Loucy (cell line): ENCODE measurements around the gene PADI4.

Source experiments
- H2AFZ ChIP-seq: fragments of 200-600 bp; sonication (generic); 2 replicates; pipeline ENCODE4 v1.6.0; 2016; ENCODE audit warnings: antibody characterized with exemption, mild to moderate bottlenecking, low read length, moderate library complexity
- H3F3A ChIP-seq: fragments of 200-600 bp; 2 replicates; pipeline ENCODE4 v1.6.0; 2016; ENCODE audit warnings: antibody characterized with exemption, low read depth, mild to moderate bottlenecking
- H3K27me3 ChIP-seq: fragments of 200-600 bp; sonication (generic); 2 replicates; pipeline ENCODE4 v1.6.1; 2014; ENCODE audit warnings: low read length, mild to moderate bottlenecking; ENCODE audit not compliant: insufficient read depth, poor library complexity, severe bottlenecking
- H3K36me3 ChIP-seq: fragments of 200-600 bp; sonication (generic); 2 replicates; pipeline ENCODE4 v1.6.1; 2016; ENCODE audit warnings: low read length; ENCODE audit not compliant: insufficient read depth
- H3K4me1 ChIP-seq: fragments of 200-600 bp; sonication (generic); 2 replicates; pipeline ENCODE4 v1.5.1; 2014; ENCODE audit warnings: low read length, mild to moderate bottlenecking; ENCODE audit not compliant: insufficient read depth, poor library complexity, severe bottlenecking
- H3K4me2 ChIP-seq: fragments of 200-600 bp; sonication (generic); 2 replicates; pipeline ENCODE4 v1.6.0; 2014; ENCODE audit warnings: antibody characterized with exemption, low read length, low read depth, mild to moderate bottlenecking; ENCODE audit not compliant: poor library complexity, severe bottlenecking
- H3K4me3 ChIP-seq: fragments of 200-600 bp; sonication (generic); 2 replicates; pipeline ENCODE4 v1.5.1; 2014; ENCODE audit warnings: low read length, mild to moderate bottlenecking, mixed read lengths; ENCODE audit not compliant: poor library complexity, severe bottlenecking
- H3K79me2 ChIP-seq: fragments of 200-600 bp; sonication (generic); 2 replicates; pipeline ENCODE4 v1.6.1; 2014; ENCODE audit warnings: low read length; ENCODE audit not compliant: insufficient read depth
- H3K9ac ChIP-seq: fragments of 200-600 bp; sonication (generic); 2 replicates; pipeline ENCODE4 v1.6.0; 2014; ENCODE audit warnings: mild to moderate bottlenecking, low read depth, low read length, moderate library complexity; ENCODE audit not compliant: poor library complexity, severe bottlenecking
- H3K9me2 ChIP-seq: fragments of 200-600 bp; sonication (generic); replicated peaks from 2 replicates; pipeline ENCODE4 v1.6.1; 2016; ENCODE audit warnings: low read depth, low read length, mixed read lengths
- H3K9me3 ChIP-seq: fragments of 200-600 bp; sonication (generic); 2 replicates; pipeline ENCODE4 v1.6.1; 2014; ENCODE audit warnings: mild to moderate bottlenecking, antibody characterized with exemption, low read length, low read depth; ENCODE audit not compliant: insufficient read depth
- H4K20me1 ChIP-seq: fragments of 200-600 bp; sonication (generic); 2 replicates; pipeline ENCODE4 v1.6.0; 2014; ENCODE audit warnings: antibody characterized with exemption, low read length, mild to moderate bottlenecking; ENCODE audit not compliant: insufficient read depth, poor library complexity, severe bottlenecking
- CTCF ChIP-seq: fragments of 200-600 bp; sonication (generic); conservative IDR thresholded peaks from 2 replicates; pipeline ENCODE4 v1.5.1; 2014; ENCODE audit warnings: mild to moderate bottlenecking, antibody characterized with exemption, low read length
- EZH2phosphoT487 ChIP-seq: fragments of 200-600 bp; IDR thresholded peaks from 2 replicates; pipeline ENCODE4 v1.6.1; 2018; ENCODE audit warnings: antibody characterized with exemption, mild to moderate bottlenecking, moderate library complexity, borderline replicate concordance

The PADI4 gene

DNA sequence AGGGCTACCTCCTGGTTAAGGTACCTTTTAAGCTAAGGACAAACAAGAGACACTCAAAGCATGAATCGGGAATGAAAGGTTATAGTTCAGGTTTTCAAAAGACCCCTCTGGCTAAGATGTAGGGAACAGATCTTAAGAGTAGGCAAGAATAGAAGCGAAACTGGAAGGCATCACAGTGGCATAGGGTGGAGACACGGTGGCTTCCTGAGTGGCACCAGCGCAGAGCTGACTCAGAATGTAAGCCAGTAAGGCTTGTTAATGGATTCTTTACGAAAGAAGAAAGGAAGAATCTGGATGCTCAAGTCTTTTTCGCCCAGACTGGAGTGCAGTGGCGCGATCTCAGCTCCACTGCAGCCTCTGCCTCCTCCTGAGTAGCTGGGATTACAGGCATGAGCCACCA lies 85.2 kb downstream of the PADI4 start:
- Histone ChIP-seq H2AFZ (no peak overlapping the region), H3K27me3 (no peaks in the 10 kb centered on the region), H3K4me2 (no peak overlapping the region)

GRCh38 chr1:17397910-17398695 lies 90.1 kb downstream of the PADI4 start:
- H4K20me1 ChIP-seq, result no peaks in the 10 kb centered on the region
- TF ChIP-seq EZH2phosphoT487 (no peak), CTCF (no peak)
- no peaks in the 10 kb centered on the region for H3K36me3 ChIP-seq
- H3K27me3 ChIP-seq, result no peaks in the 10 kb centered on the region
- H3K9ac ChIP-seq, result no peak overlapping the region
- no peaks in the 10 kb centered on the region for H3K9me2 ChIP-seq
- H3F3A ChIP-seq, result no peaks in the 10 kb centered on the region
- no peaks in the 10 kb centered on the region for H3K79me2 ChIP-seq
- H3K4me1 ChIP-seq, result no peaks in the 10 kb centered on the region
- no peak overlapping the region for H3K4me3 ChIP-seq
- no peak overlapping the region for H3K4me2 ChIP-seq
- no peak overlapping the region for H2AFZ ChIP-seq
- no peaks in the 10 kb centered on the region for H3K9me3 ChIP-seq

More for the DNA sequence above, 85.2 kb downstream of the PADI4 start:
- no peaks in the 10 kb centered on the region for H3F3A ChIP-seq
- H3K9ac ChIP-seq, result no peak overlapping the region
- no peaks in the 10 kb centered on the region for H3K9me2 ChIP-seq
- H4K20me1 ChIP-seq, result no peaks in the 10 kb centered on the region
- no peaks in the 10 kb centered on the region for H3K9me3 ChIP-seq
- H3K4me3 ChIP-seq, result no peak overlapping the region
- no peaks in the 10 kb centered on the region for H3K79me2 ChIP-seq
- no peak for TF ChIP-seq EZH2phosphoT487
- no peak for TF ChIP-seq CTCF
- no peaks in the 10 kb centered on the region for H3K4me1 ChIP-seq
- no peaks in the 10 kb centered on the region for H3K36me3 ChIP-seq

GRCh38 chr1:17400725-17401341 lies 92.8 kb downstream of the PADI4 start:
- H3K4me2 ChIP-seq, result no peak overlapping the region
- no peaks in the 10 kb centered on the region for H3K36me3 ChIP-seq
- H3K4me1 ChIP-seq, result no peaks in the 10 kb centered on the region
- H3K27me3 ChIP-seq, result no peaks in the 10 kb centered on the region
- no peak overlapping the region for H3K4me3 ChIP-seq
- no peak overlapping the region for H2AFZ ChIP-seq
- H4K20me1 ChIP-seq, result no peaks in the 10 kb centered on the region
- no peaks in the 10 kb centered on the region for H3K9me2 ChIP-seq
- H3F3A ChIP-seq, result no peaks in the 10 kb centered on the region
- H3K79me2 ChIP-seq, result no peaks in the 10 kb centered on the region
- H3K9ac ChIP-seq, result no peak overlapping the region
- TF ChIP-seq EZH2phosphoT487 (no peak), CTCF (no peak)
- no peaks in the 10 kb centered on the region for H3K9me3 ChIP-seq
